SH-SY5Y (cell line): ENCODE data around the gene KIF26B.

ENCODE experiments used
- GATA2 ChIP-seq: IDR thresholded peaks from 2 replicates; pipeline ENCODE4 v1.6.1; 2011; ENCODE audit warnings: mild to moderate bottlenecking, low read depth, low read length
- GATA3 ChIP-seq: IDR thresholded peaks from 2 replicates; pipeline ENCODE4 v1.6.1; 2011; ENCODE audit warnings: low read depth, mild to moderate bottlenecking, low read length, moderate library complexity

DNA sequence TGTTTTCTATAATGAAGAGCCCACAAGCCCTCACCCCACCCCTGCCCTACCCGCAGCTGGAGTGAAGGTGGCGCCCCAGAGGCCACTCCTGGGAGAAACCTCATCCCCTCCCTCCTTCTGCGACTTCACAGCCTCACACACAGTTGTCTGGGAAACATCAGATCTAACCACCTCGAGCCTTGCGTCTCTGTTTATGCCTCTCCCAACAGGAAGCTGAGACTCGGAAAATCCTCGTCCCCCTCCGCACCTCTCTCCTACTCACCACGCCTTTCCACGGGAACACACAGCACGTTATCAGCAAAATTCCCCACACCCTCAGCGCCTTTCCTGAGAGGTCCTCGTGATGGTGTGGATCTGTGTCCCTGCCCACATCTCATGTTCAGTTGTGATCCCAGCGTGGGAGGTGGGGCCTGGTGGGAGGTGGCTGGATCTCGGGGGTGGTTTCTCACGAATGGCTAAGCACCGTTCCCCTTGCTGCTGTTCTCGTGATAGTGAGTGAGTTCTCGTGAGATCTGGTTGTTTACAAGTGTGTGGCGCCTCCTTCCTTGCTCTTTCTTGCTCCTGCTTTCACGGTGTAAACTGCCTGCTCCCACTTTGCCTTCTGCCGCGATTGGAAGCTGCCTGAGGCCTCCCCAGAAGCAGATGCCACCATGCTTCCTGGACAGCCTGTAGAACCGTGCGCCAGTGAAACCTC, 190.6 kb downstream of the KIF26B start:
- TF ChIP-seq GATA2 (no peak), GATA3 (no peak)
